SK-N-SH (cell line): Measurements from ENCODE around the gene C5orf52. TPM values are rescaled to one million over a fixed set of nuclear protein-coding genes. Genes with fewer than 3 reads are reported as not detected.

ENCODE experiments used
- CTCF ChIA-PET: fragments of 300-600, 350-600 bp; formaldehyde crosslinking; extraction: SDS; loops from one replicate; lab custom pipeline; 2021; lab: Yijun Ruan, JAX
- POLR2A ChIA-PET: fragments of 350-600 bp; sonication (Branson Sonifier 250); formaldehyde crosslinking; extraction: SDS; loops from one replicate; lab custom pipeline; 2020; ENCODE audit warnings: antibody characterized with exemption, inconsistent platforms; lab: Yijun Ruan, JAX
- DNase-seq: peaks from one replicate; pipeline ENCODE4 v3.0.0; 2012
- H2AFZ ChIP-seq: fragments of 200-600 bp; sonication (generic); 2 replicates; pipeline ENCODE4 v1.8.1; 2016; ENCODE audit warnings: antibody characterized with exemption, mild to moderate bottlenecking, low read depth
- H3F3A ChIP-seq: fragments of 200-600 bp; sonication (generic); replicated peaks from 2 replicates; pipeline ENCODE3; 2016; ENCODE audit warnings: antibody characterized with exemption, mild to moderate bottlenecking; ENCODE audit not compliant: insufficient read depth
- H3K27ac ChIP-seq, 2 experiments: fragments of 200-500 bp in 1 of 2; fragments of 200-600 bp in 1 of 2; sonication (Bioruptor generic) in 1 of 2; sonication (generic), shearing (Covaris generic) in 1 of 2; 2 replicates each; pipeline versions ENCODE4 v1.5.1 to v1.6.1; 2014 to 2016; ENCODE audit warnings: low read depth in 2 of 2, inconsistent platforms in 1 of 2, low read length in 1 of 2, mild to moderate bottlenecking in 1 of 2, mixed read lengths in 1 of 2
- H3K27me3 ChIP-seq: fragments of 200-600 bp; sonication (generic), shearing (Covaris generic); 2 replicates; pipeline ENCODE4 v1.6.1; 2016; ENCODE audit warnings: mixed run types; ENCODE audit not compliant: insufficient read depth
- H3K36me3 ChIP-seq, 2 experiments: fragments of 200-500 bp in 1 of 2; fragments of 200-600 bp in 1 of 2; sonication (Bioruptor generic) in 1 of 2; sonication (generic) in 1 of 2; replicated peaks in 1 of 2; 2 replicates each; pipeline versions ENCODE3 to v1.5.1; 2014 to 2016; ENCODE audit warnings: low read length in 1 of 2, mild to moderate bottlenecking in 1 of 2; ENCODE audit not compliant: insufficient read depth in 2 of 2, control insufficient read depth in 1 of 2
- H3K4me1 ChIP-seq, 2 experiments: fragments of 200-500 bp in 1 of 2; fragments of 200-600 bp in 1 of 2; sonication (Bioruptor generic) in 1 of 2; sonication (generic), shearing (Covaris generic) in 1 of 2; 2 replicates each; pipeline versions ENCODE4 v1.5.1 to v1.6.1; 2014 to 2016; ENCODE audit warnings: low read depth in 1 of 2, low read length in 1 of 2, mixed run types in 1 of 2; ENCODE audit not compliant: insufficient read depth in 2 of 2, control insufficient read depth in 1 of 2
- H3K4me2 ChIP-seq: fragments of 200-600 bp; sonication (generic), shearing (Covaris generic); 2 replicates; pipeline ENCODE4 v1.6.1; 2017; ENCODE audit warnings: mixed run types
- H3K4me3 ChIP-seq, 2 experiments: fragments of 200-500 bp in 1 of 2; fragments of 200-600 bp in 1 of 2; sonication (Bioruptor generic) in 1 of 2; sonication (generic), shearing (Covaris generic) in 1 of 2; 2 replicates each; pipeline versions ENCODE4 v1.5.1 to v1.8.1; 2014 to 2016; ENCODE audit warnings: low read depth in 2 of 2, inconsistent platforms in 1 of 2, low read length in 1 of 2, mild to moderate bottlenecking in 1 of 2, mixed read lengths in 1 of 2, moderate library complexity in 1 of 2
- H3K79me2 ChIP-seq: fragments of 200-600 bp; sonication (generic); 2 replicates; pipeline ENCODE4 v1.8.1; 2017; ENCODE audit warnings: mild to moderate bottlenecking; ENCODE audit not compliant: insufficient read depth
- H3K9ac ChIP-seq: fragments of 200-600 bp; sonication (generic); 2 replicates; pipeline ENCODE4 v1.6.1; 2017; ENCODE audit warnings: mixed run types
- H3K9me2 ChIP-seq: fragments of 200-600 bp; sonication (generic); 2 replicates; pipeline ENCODE4 v1.6.1; 2017; ENCODE audit warnings: mixed run types
- H3K9me3 ChIP-seq: fragments of 200-600 bp; sonication (generic); 2 replicates; pipeline ENCODE4 v1.6.1; 2017; ENCODE audit warnings: mixed run types, mild to moderate bottlenecking, moderate library complexity
- H4K20me1 ChIP-seq: fragments of 200-600 bp; sonication (generic); 2 replicates; pipeline ENCODE4 v1.6.1; 2017; ENCODE audit warnings: mild to moderate bottlenecking, mixed run types; ENCODE audit not compliant: insufficient read depth
- EZH2phosphoT487 ChIP-seq: fragments of 200-600 bp; sonication (generic); IDR thresholded peaks from 2 replicates; pipeline ENCODE4 v1.6.1; 2017; ENCODE audit warnings: low read depth, mixed run types, mild to moderate bottlenecking, antibody characterized with exemption, moderate library complexity, borderline replicate concordance
- FOSL2 ChIP-seq: IDR thresholded peaks from 2 replicates; pipeline ENCODE4 v1.4.0; 2012; ENCODE audit warnings: low read depth, mild to moderate bottlenecking, moderate library complexity, borderline replicate concordance
- FOXJ3 ChIP-seq: sonication (generic); formaldehyde crosslinking; IDR thresholded peaks from 2 replicates; pipeline ENCODE4 v1.5.1; 2020; ENCODE audit warnings: mild to moderate bottlenecking, missing genetic modification reagents
- FOXM1 ChIP-seq: IDR thresholded peaks from 2 replicates; pipeline ENCODE4 v1.4.0; 2012; ENCODE audit warnings: low read depth, mild to moderate bottlenecking
- GABPA ChIP-seq: IDR thresholded peaks from 2 replicates; pipeline ENCODE4 v1.4.0; 2012; ENCODE audit warnings: low read depth, mild to moderate bottlenecking
- GATA2 ChIP-seq: sonication (generic); formaldehyde crosslinking; IDR thresholded peaks from 2 replicates; pipeline ENCODE4 v1.5.0; 2020; ENCODE audit warnings: mild to moderate bottlenecking, missing genetic modification reagents
- MEF2A ChIP-seq: IDR thresholded peaks from 2 replicates; pipeline ENCODE4 v1.4.0; 2012; ENCODE audit warnings: low read depth, borderline replicate concordance
- MXI1 ChIP-seq: IDR thresholded peaks from 2 replicates; pipeline ENCODE4 v1.6.1; 2012; ENCODE audit warnings: mild to moderate bottlenecking, low read depth, low read length, improper control_type of control experiment
- NRF1 ChIP-seq: IDR thresholded peaks from 2 replicates; pipeline ENCODE4 v1.6.1; 2012; ENCODE audit warnings: low read depth, mild to moderate bottlenecking, low read length
- PBX3 ChIP-seq: IDR thresholded peaks from 2 replicates; pipeline ENCODE4; 2012
- POLR2AphosphoS5 ChIP-seq: IDR thresholded peaks from 2 replicates; pipeline ENCODE4 v1.6.1; 2012; ENCODE audit warnings: low read depth, low read length
- SMC3 ChIP-seq: IDR thresholded peaks from 2 replicates; pipeline ENCODE4 v1.6.1; 2012; ENCODE audit warnings: low read depth, low read length, improper control_type of control experiment
- TCF12 ChIP-seq: IDR thresholded peaks from 2 replicates; pipeline ENCODE4 v1.4.0; 2012
- TEAD4 ChIP-seq: IDR thresholded peaks from 2 replicates; pipeline ENCODE4 v1.4.0; 2012; ENCODE audit warnings: mild to moderate bottlenecking, borderline replicate concordance; ENCODE audit not compliant: insufficient read depth
- WGBS: methylation state at CpG from one replicate; pipeline ENCODE4 v1.1.6; 2017; ENCODE audit warnings: low lambda C conversion rate; 5-methylcytosine and 5-hydroxymethylcytosine counted together
- polyA plus RNA-seq, 3 experiments: library from polyadenylated mRNA; depleted of rRNA; stranded (reverse); fragments of >200 nt; gene quantifications; 2 replicates each; pipeline ENCODE4 v1.2.3, GENCODE V29; 2012
- TF ChIP-seq, protein P1 (sequence below): IDR thresholded peaks from 2 replicates; pipeline ENCODE4 v1.4.0; 2012; ENCODE audit warnings: low read depth
- TF ChIP-seq, protein P2 (sequence below): IDR thresholded peaks from 2 replicates; pipeline ENCODE4 v1.4.0; 2012; ENCODE audit warnings: low read depth, borderline replicate concordance
- TF ChIP-seq, protein P3 (sequence below): IDR thresholded peaks from 2 replicates; pipeline ENCODE4 v1.6.1; 2012; ENCODE audit warnings: mild to moderate bottlenecking, low read depth, low read length, moderate library complexity
- TF ChIP-seq, protein P4 (sequence below): fragments of 150-350 bp; IDR thresholded peaks from 2 replicates; pipeline ENCODE4 v1.6.1; 2016; ENCODE audit warnings: mild to moderate bottlenecking, low read depth, low read length

The C5orf52 gene
- polyA plus RNA-seq, 1 of the 3 experiments (the other 2 are of a cell fraction) = not detected

DNA sequence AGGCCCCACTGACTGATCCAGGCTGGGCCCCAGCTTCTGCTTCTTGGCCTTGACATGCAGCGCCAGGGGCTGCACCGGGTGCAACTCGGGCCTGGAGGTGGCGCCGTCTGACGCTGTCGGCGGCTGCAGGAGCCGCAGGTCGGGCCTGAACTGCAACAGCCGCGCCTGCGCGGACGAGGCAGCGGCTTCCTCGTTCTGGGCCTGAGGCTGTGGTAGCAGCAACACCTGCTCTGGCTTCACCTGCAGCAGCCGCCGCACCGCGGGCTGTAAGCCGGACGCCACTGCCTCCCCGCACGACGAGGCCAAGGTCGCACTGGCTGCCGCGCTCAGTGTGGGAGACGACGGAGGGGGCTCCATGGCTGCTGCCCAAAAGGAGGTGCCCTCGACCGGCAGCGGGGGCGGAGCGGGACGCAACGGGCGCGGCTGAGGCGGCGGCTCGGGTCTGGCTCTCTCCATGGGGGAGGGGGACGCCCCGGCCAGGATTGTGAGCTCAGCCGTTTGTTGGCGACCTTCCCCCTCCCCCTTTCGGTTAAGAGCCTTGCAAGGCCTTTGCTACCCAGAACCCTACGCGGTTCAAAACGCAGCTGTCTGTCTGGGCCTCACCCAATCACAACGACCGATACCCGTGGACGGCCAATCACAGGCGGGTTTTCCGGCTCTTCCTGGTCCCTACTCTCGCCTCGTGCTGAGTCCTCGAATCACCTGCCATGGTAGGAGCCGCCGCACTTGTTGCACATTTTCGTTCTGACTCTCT, 19.5 kb upstream of the C5orf52 start (continued):
- TF ChIP-seq, protein P1, sequence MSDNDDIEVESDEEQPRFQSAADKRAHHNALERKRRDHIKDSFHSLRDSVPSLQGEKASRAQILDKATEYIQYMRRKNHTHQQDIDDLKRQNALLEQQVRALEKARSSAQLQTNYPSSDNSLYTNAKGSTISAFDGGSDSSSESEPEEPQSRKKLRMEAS = no peak
- no peak for TF ChIP-seq POLR2AphosphoS5

DNA sequence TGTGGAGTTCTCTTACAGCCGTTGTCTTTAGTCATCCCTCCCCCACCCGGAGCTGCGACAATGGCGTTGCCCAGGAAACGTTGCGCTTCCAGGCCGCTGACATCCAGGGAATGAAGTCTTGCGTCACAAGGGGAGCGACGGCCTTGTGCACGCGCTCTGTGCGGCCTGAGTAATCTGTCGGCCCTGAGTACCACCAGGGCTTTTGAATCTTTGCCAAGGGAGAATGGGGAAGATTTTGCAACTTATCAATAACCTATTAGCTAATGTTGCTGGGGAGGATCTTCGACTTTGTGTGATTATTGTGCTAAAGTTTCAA, 19.0 kb upstream of the C5orf52 start, which contains the start of gene SOX30:
Gene SOX30, minus strand, starts transcription at position 62 of the 316 bp plus-strand sequence. CDS start 360 bp downstream, outside the sequence.
- H3K27ac ChIP-seq = no peak within 1 kb of the TSS
- no peak within 1 kb of the TSS for H3K4me3 ChIP-seq
- no peaks in the 10 kb centered on the region for H3K79me2 ChIP-seq
- no peaks in the 10 kb centered on the region for H4K20me1 ChIP-seq
- H3K9ac ChIP-seq = no peak within 1 kb of the TSS
- H3K9me3 ChIP-seq = 0 out of 2 replicates have a peak, but pooled peaks cover 2% of the 10 kb centered on the region
- H3K9me2 ChIP-seq = no peaks in the 10 kb centered on the region
- ChIA-PET POLR2A (no interaction called here), CTCF (no interaction called here)
- DNase-seq = no peak
- no peak within 1 kb of the TSS for H3K4me2 ChIP-seq
- no peaks in the 10 kb centered on the region for H3K27me3 ChIP-seq
- WGBS = 91% methylated on average over 15 of the region's 15 CpGs
- no peaks in the 10 kb centered on the region for H3K36me3 ChIP-seq
- H2AFZ ChIP-seq = no peak within 1 kb of the TSS
- H3F3A ChIP-seq = peaks cover 13% of the 10 kb centered on the region
- H3K4me1 ChIP-seq = peaks cover 0 to 5% of the 10 kb centered on the region in 2 experiments; a peak in 1 of 4 replicates
- no peak for TF ChIP-seq FOSL2
- TF ChIP-seq TEAD4 = no peak
- TF ChIP-seq, protein P1 = no peak
- no peak for TF ChIP-seq PBX3
- TF ChIP-seq, protein P2, sequence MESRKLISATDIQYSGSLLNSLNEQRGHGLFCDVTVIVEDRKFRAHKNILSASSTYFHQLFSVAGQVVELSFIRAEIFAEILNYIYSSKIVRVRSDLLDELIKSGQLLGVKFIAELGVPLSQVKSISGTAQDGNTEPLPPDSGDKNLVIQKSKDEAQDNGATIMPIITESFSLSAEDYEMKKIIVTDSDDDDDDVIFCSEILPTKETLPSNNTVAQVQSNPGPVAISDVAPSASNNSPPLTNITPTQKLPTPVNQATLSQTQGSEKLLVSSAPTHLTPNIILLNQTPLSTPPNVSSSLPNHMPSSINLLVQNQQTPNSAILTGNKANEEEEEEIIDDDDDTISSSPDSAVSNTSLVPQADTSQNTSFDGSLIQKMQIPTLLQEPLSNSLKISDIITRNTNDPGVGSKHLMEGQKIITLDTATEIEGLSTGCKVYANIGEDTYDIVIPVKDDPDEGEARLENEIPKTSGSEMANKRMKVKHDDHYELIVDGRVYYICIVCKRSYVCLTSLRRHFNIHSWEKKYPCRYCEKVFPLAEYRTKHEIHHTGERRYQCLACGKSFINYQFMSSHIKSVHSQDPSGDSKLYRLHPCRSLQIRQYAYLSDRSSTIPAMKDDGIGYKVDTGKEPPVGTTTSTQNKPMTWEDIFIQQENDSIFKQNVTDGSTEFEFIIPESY = no peak
- no peak for TF ChIP-seq GATA2 (CRISPR knock-in tag)
- no peak for TF ChIP-seq MEF2A
- no peak for TF ChIP-seq FOXM1
- no peak for TF ChIP-seq POLR2AphosphoS5
- TF ChIP-seq NRF1 = no peak
- TF ChIP-seq, protein P3, sequence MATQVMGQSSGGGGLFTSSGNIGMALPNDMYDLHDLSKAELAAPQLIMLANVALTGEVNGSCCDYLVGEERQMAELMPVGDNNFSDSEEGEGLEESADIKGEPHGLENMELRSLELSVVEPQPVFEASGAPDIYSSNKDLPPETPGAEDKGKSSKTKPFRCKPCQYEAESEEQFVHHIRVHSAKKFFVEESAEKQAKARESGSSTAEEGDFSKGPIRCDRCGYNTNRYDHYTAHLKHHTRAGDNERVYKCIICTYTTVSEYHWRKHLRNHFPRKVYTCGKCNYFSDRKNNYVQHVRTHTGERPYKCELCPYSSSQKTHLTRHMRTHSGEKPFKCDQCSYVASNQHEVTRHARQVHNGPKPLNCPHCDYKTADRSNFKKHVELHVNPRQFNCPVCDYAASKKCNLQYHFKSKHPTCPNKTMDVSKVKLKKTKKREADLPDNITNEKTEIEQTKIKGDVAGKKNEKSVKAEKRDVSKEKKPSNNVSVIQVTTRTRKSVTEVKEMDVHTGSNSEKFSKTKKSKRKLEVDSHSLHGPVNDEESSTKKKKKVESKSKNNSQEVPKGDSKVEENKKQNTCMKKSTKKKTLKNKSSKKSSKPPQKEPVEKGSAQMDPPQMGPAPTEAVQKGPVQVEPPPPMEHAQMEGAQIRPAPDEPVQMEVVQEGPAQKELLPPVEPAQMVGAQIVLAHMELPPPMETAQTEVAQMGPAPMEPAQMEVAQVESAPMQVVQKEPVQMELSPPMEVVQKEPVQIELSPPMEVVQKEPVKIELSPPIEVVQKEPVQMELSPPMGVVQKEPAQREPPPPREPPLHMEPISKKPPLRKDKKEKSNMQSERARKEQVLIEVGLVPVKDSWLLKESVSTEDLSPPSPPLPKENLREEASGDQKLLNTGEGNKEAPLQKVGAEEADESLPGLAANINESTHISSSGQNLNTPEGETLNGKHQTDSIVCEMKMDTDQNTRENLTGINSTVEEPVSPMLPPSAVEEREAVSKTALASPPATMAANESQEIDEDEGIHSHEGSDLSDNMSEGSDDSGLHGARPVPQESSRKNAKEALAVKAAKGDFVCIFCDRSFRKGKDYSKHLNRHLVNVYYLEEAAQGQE = no peak
- TF ChIP-seq MXI1 = no peak
- TF ChIP-seq FOXJ3 (CRISPR knock-in tag) = no peak
- no peak for TF ChIP-seq GABPA
- TF ChIP-seq SMC3 = no peak
- TF ChIP-seq TCF12 = no peak
- TF ChIP-seq, protein P4, sequence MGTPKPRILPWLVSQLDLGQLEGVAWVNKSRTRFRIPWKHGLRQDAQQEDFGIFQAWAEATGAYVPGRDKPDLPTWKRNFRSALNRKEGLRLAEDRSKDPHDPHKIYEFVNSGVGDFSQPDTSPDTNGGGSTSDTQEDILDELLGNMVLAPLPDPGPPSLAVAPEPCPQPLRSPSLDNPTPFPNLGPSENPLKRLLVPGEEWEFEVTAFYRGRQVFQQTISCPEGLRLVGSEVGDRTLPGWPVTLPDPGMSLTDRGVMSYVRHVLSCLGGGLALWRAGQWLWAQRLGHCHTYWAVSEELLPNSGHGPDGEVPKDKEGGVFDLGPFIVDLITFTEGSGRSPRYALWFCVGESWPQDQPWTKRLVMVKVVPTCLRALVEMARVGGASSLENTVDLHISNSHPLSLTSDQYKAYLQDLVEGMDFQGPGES = no peak
- no peak for TF ChIP-seq EZH2phosphoT487
